ENCODE data around the gene CAMK2B. TPM values are rescaled to one million over a fixed set of nuclear protein-coding genes. Genes with fewer than 3 reads are reported as not detected.

Gene CAMK2B
- total RNA-seq, 5 donors from 2014 or later (not counting 1 experiment from before 2014, with no cell fraction given), result 0.35 TPM; not detected in 4

DNA sequence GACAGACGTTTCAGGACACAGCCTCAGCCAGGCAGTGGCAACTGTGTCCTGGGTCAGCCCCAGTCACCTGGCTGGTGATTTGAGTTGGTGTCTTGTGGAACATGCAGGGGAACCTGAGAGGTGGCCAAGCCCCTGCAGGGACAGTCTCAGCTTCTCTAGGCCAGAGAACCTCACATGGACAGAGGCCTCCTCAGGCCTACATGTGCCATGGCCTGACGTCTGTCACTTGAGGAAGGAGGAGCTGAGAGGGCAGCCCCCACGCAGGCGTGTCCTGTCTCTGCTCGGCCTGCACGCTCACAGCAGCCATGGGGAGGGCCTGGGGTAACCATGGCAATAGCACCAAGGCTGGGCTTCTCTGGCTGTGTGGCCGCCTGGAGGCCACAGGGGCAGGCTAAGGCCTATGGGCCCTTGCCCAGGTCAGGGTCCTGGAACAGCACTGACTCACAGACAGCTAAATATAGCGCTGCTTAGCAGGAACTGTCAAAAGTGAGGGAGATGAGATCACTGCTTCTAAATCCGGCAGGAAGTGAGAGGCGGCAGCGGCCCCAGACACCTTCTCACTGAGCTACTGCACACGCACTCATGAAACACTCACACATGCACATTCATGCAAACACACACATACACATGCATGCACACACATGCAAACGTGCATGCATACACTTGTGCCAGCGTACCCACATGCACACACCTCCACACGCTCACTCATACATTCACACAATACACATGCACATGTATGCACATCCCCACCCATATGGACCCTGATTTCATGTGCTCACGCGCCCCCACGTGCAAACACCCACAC lies 67.6 kb downstream of the CAMK2B start:
- Mint-ChIP-seq H3K27me3 (peaks cover 0 to 5% of the 10 kb centered on the region in 2 donors), H3K9me3 (no peaks in the 10 kb centered on the region), H3K4me3 (peak overlapping the region; percentile 29 to 63 (median 58)), H3K4me1 (peaks cover 25 to 29% (median 27%) of the 10 kb centered on the region in 3 donors), H3K27ac (peak overlapping the region; percentile 90 to 94), H3K36me3 (no peaks in the 10 kb centered on the region)
- no peaks in the 10 kb centered on the region for H3K36me3 ChIP-seq (ENCODE audit: control insufficient read depth in 2 of 2, extremely low read depth in 1 of 2, insufficient read depth in 1 of 2, low read length in 1 of 2)
- ChIA-PET POLR2A (interaction anchor here in 1 of 2 donors (0.6 kb wide), 1 partner anchor 114 kb away, joined by 5 read pairs; no protein-coding TSS in a partner anchor), CTCF (interaction anchor here (0.6 to 1.1 kb wide), 2 partner anchors 16 to 850 kb away, joined by 3 read pairs; no protein-coding TSS in a partner anchor)
- ATAC-seq (replicated peaks in 1 of 4) (peak; percentile 91 to 95 (median 94)), DNase-seq (peak; percentile 38 to 73 (median 54))
- H3K4me1 ChIP-seq (ENCODE audit: control insufficient read depth in 1 of 2, extremely low read depth in 1 of 2, insufficient read depth in 2 of 2, low read length in 2 of 2), result peaks cover 19 to 31% of the 10 kb centered on the region in 2 experiments
- peak overlapping the region in 1 of 2 donors; percentile 16 for H3K4me3 ChIP-seq (ENCODE audit: control insufficient read depth in 1 of 2, extremely low read depth in 1 of 2, low read length in 1 of 2)
- H3K27me3 ChIP-seq (replicated peaks in 1 of 2; ENCODE audit: control insufficient read depth in 2 of 2, extremely low read depth in 1 of 2, insufficient read depth in 2 of 2, low read length in 1 of 2), result no peaks in the 10 kb centered on the region
- H3K9me3 ChIP-seq, result no peaks in the 10 kb centered on the region
- peak overlapping the region; percentile 87 for H3K27ac ChIP-seq (ENCODE audit: low read length)
- 5% methylated on average over 14 of the region's 18 CpGs for WGBS (ENCODE audit: insufficient coverage)

DNA sequence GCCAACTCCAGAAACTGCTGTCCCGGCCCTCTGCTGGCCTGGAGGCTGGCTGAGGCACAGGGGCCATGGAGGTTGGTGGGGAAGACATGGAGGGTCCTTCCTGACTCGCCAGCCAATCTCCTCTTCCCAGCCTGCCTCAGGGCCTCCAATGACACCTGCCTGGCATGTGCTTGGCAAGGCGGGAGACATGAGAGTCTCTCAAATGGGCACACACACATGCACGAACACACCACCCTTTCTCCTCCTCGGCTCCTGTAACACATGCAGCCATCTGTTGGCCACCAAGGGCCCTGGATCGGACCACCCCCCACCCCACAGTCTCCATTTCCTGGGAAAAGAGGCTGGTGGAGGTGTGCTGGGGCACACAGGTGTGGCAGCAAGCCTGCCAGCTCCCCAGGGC lies 68.2 kb downstream of the CAMK2B start:
- Histone ChIP-seq H3K27me3 (replicated peaks in 1 of 2; ENCODE audit: control insufficient read depth in 2 of 2, extremely low read depth in 1 of 2, insufficient read depth in 2 of 2, low read length in 1 of 2) (no peaks in the 10 kb centered on the region), H3K27ac (ENCODE audit: low read length) (peak overlapping the region; percentile 87), H3K4me3 (ENCODE audit: control insufficient read depth in 1 of 2, extremely low read depth in 1 of 2, low read length in 1 of 2) (no peak overlapping the region), H3K9me3 (no peaks in the 10 kb centered on the region), H3K4me1 (ENCODE audit: control insufficient read depth in 1 of 2, extremely low read depth in 1 of 2, insufficient read depth in 2 of 2, low read length in 2 of 2) (peaks cover 19 to 31% of the 10 kb centered on the region in 2 experiments), H3K36me3 (ENCODE audit: control insufficient read depth in 2 of 2, extremely low read depth in 1 of 2, insufficient read depth in 1 of 2, low read length in 1 of 2) (no peaks in the 10 kb centered on the region)
- no CpG with 5 or more reads among the region's 6 CpGs for WGBS (ENCODE audit: insufficient coverage)
- Mint-ChIP-seq H3K27ac (peak overlapping the region in 1 of 2 donors; percentile 94), H3K4me1 (peaks cover 25 to 29% (median 27%) of the 10 kb centered on the region in 3 donors), H3K36me3 (no peaks in the 10 kb centered on the region), H3K9me3 (no peaks in the 10 kb centered on the region), H3K4me3 (peak overlapping the region in 1 of 3 donors; percentile 63), H3K27me3 (no peaks in the 10 kb centered on the region)
- ATAC-seq (replicated peaks in 1 of 4), result no peak
- DNase-seq, result no peak
- ChIA-PET CTCF (no interaction called here), POLR2A (no interaction called here)

DNA sequence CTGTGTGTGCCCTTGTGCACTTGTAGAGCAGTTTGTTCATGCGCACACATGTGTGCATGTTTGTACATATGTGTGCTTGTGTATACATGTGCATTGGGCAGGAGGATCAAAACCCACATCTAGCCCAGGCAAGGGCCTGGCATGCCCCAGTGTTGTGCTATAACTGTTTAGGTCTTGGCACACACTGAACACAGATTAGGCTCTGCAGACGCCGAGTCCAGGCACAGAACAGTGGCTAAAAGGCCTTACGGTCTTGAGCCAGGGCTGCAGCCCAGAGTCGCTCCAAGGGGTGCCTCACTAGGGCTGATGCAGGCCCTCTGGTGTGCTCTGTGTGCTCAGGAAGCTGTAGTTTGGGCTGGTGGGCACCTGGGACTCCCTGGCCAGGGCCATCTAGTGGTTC lies 68.9 kb downstream of the CAMK2B start:
- H3K36me3 ChIP-seq (ENCODE audit: control insufficient read depth in 2 of 2, extremely low read depth in 1 of 2, insufficient read depth in 1 of 2, low read length in 1 of 2), result no peaks in the 10 kb centered on the region
- Mint-ChIP-seq H3K27me3 (no peaks in the 10 kb centered on the region), H3K27ac (no peak overlapping the region), H3K4me1 (peaks cover 25 to 29% (median 27%) of the 10 kb centered on the region in 3 donors), H3K9me3 (no peaks in the 10 kb centered on the region), H3K36me3 (no peaks in the 10 kb centered on the region), H3K4me3 (no peak overlapping the region)
- no peaks in the 10 kb centered on the region for H3K9me3 ChIP-seq
- H3K4me1 ChIP-seq (ENCODE audit: control insufficient read depth in 1 of 2, extremely low read depth in 1 of 2, insufficient read depth in 2 of 2, low read length in 2 of 2), result peaks cover 19 to 31% of the 10 kb centered on the region in 2 experiments
- ATAC-seq (replicated peaks in 1 of 4) (no peak), DNase-seq (no peak)
- H3K27ac ChIP-seq (ENCODE audit: low read length), result no peak overlapping the region
- 87% methylated on average over 5 of the region's 5 CpGs for WGBS (ENCODE audit: insufficient coverage)
- CTCF ChIA-PET, result no interaction called here
- no peaks in the 10 kb centered on the region for H3K27me3 ChIP-seq (replicated peaks in 1 of 2; ENCODE audit: control insufficient read depth in 2 of 2, extremely low read depth in 1 of 2, insufficient read depth in 2 of 2, low read length in 1 of 2)
- H3K4me3 ChIP-seq (ENCODE audit: control insufficient read depth in 1 of 2, extremely low read depth in 1 of 2, low read length in 1 of 2), result no peak overlapping the region
- POLR2A ChIA-PET, result no interaction called here

DNA sequence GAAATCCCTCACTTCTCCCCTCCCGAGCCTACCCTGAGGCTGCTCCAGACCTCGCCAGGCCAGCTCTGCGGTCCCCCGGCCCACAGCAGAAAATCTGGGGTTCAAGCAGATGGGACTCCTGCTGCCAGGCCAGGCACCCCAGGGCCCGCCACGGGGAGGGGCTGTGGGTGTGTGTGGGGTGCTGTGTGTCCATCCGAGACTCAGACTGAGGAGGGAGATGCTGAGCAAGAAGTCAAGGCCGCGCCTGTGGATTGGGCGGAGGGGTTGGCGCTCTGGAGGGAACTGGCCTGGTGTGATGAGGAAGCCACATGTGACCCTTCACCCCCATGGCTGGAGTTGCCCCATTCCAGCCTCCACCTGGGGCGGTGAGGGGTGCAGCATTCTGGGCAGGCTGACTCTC lies 73.5 kb downstream of the CAMK2B start:
- no peaks in the 10 kb centered on the region for H3K9me3 Mint-ChIP-seq
- no peaks in the 10 kb centered on the region for H3K4me1 Mint-ChIP-seq
- Histone ChIP-seq H3K27me3 (replicated peaks in 1 of 2; ENCODE audit: control insufficient read depth in 2 of 2, extremely low read depth in 1 of 2, insufficient read depth in 2 of 2, low read length in 1 of 2) (no peaks in the 10 kb centered on the region), H3K36me3 (ENCODE audit: control insufficient read depth in 2 of 2, extremely low read depth in 1 of 2, insufficient read depth in 1 of 2, low read length in 1 of 2) (no peaks in the 10 kb centered on the region), H3K9me3 (no peaks in the 10 kb centered on the region), H3K4me1 (ENCODE audit: control insufficient read depth in 1 of 2, extremely low read depth in 1 of 2, insufficient read depth in 2 of 2, low read length in 2 of 2) (peaks cover 0 to 4% of the 10 kb centered on the region in 2 experiments), H3K4me3 (ENCODE audit: control insufficient read depth in 1 of 2, extremely low read depth in 1 of 2, low read length in 1 of 2) (no peak overlapping the region), H3K27ac (ENCODE audit: low read length) (no peak overlapping the region)
- CTCF ChIA-PET, result interaction anchor here in 1 of 2 donors (0.6 kb wide), 1 partner anchor 1457 kb away, joined by 3 read pairs; no protein-coding TSS in a partner anchor
- no peak overlapping the region for H3K27ac Mint-ChIP-seq
- no peaks in the 10 kb centered on the region for H3K27me3 Mint-ChIP-seq
- POLR2A ChIA-PET, result no interaction called here
- ATAC-seq (replicated peaks in 1 of 4) (no peak), DNase-seq (no peak)
- H3K4me3 Mint-ChIP-seq, result no peak overlapping the region
- H3K36me3 Mint-ChIP-seq, result no peaks in the 10 kb centered on the region
- WGBS (ENCODE audit: insufficient coverage), result 91% methylated on average over 7 of the region's 12 CpGs

DNA sequence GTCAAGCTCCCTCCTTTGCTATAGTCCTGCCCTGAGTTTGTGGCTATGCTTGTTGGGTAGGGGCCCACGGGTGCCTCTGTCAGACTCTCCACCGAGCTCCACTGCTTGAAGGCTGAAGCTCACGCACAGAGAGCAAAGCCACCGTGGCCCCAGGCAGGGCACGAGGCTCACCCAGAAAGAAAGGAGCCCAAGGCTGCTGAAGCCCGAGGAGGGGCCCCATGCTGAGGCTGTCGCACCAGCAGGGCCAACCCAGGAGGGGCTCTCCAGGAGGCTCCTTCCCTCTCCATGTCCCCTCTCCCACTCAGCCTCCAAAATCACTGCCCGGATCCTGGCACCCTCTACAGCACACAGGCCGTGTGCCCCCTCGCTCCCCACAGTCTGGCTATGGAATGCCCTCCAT lies 74.1 kb downstream of the CAMK2B start:
- Mint-ChIP-seq H3K27me3 (no peaks in the 10 kb centered on the region), H3K9me3 (no peaks in the 10 kb centered on the region), H3K4me3 (no peak overlapping the region), H3K27ac (no peak overlapping the region), H3K4me1 (no peaks in the 10 kb centered on the region), H3K36me3 (no peaks in the 10 kb centered on the region)
- no peak overlapping the region for H3K27ac ChIP-seq (ENCODE audit: low read length)
- 85% methylated on average over 8 of the region's 10 CpGs for WGBS (ENCODE audit: insufficient coverage)
- CTCF ChIA-PET, result no interaction called here
- DNase-seq (no peak), ATAC-seq (replicated peaks in 1 of 4) (no peak)
- H3K27me3 ChIP-seq (replicated peaks in 1 of 2; ENCODE audit: control insufficient read depth in 2 of 2, extremely low read depth in 1 of 2, insufficient read depth in 2 of 2, low read length in 1 of 2), result no peaks in the 10 kb centered on the region
- H3K4me3 ChIP-seq (ENCODE audit: control insufficient read depth in 1 of 2, extremely low read depth in 1 of 2, low read length in 1 of 2), result no peak overlapping the region
- POLR2A ChIA-PET, result interaction anchor here in 1 of 2 donors (0.5 kb wide), 1 partner anchor 297 kb away, joined by 3 read pairs; no protein-coding TSS in a partner anchor
- H3K36me3 ChIP-seq (ENCODE audit: control insufficient read depth in 2 of 2, extremely low read depth in 1 of 2, insufficient read depth in 1 of 2, low read length in 1 of 2), result no peaks in the 10 kb centered on the region
- H3K9me3 ChIP-seq, result no peaks in the 10 kb centered on the region
- H3K4me1 ChIP-seq (ENCODE audit: control insufficient read depth in 1 of 2, extremely low read depth in 1 of 2, insufficient read depth in 2 of 2, low read length in 2 of 2), result no peaks in the 10 kb centered on the region

DNA sequence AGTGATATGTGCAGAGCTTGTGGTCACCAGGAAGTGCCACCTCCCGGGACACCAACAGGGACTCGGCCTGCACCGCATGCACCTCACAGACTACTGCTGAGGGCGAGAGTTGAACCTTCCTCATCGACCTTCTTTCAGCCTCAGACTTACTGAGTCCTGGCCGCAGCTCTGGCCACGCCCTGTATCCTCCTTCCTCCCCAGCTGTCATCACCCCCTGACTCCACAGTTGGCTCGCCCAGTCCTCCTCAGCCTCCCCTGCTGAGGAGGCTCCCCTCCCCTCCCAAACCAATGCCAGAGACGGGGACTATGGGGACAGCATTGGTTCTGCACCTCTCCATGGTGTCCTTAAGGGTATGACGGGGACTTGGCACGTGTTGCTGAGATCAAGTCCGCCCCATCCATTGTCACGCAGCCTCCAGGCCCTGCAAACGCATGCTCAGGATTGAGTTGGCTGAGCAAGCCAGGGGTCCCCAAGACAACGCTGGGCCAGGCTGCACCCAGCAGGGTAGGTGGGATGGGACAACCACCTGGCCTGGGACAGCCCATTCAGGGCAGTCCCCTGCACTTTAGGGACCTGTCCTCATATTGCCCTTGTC lies 75.7 kb downstream of the CAMK2B start:
- ChIA-PET POLR2A (no interaction called here), CTCF (no interaction called here)
- H3K36me3 Mint-ChIP-seq, result no peaks in the 10 kb centered on the region
- ATAC-seq (replicated peaks in 1 of 4) (peak in 2 of 4 experiments; percentile 9 to 26), DNase-seq (no peak)
- Histone ChIP-seq H3K4me3 (ENCODE audit: control insufficient read depth in 1 of 2, extremely low read depth in 1 of 2, low read length in 1 of 2) (no peak overlapping the region), H3K4me1 (ENCODE audit: control insufficient read depth in 1 of 2, extremely low read depth in 1 of 2, insufficient read depth in 2 of 2, low read length in 2 of 2) (no peaks in the 10 kb centered on the region), H3K27me3 (replicated peaks in 1 of 2; ENCODE audit: control insufficient read depth in 2 of 2, extremely low read depth in 1 of 2, insufficient read depth in 2 of 2, low read length in 1 of 2) (no peaks in the 10 kb centered on the region), H3K36me3 (ENCODE audit: control insufficient read depth in 2 of 2, extremely low read depth in 1 of 2, insufficient read depth in 1 of 2, low read length in 1 of 2) (no peaks in the 10 kb centered on the region), H3K9me3 (no peaks in the 10 kb centered on the region), H3K27ac (ENCODE audit: low read length) (no peak overlapping the region)
- no peaks in the 10 kb centered on the region for H3K4me1 Mint-ChIP-seq
- H3K27me3 Mint-ChIP-seq, result no peaks in the 10 kb centered on the region
- no peaks in the 10 kb centered on the region for H3K9me3 Mint-ChIP-seq
- H3K4me3 Mint-ChIP-seq, result no peak overlapping the region
- no peak overlapping the region for H3K27ac Mint-ChIP-seq
- 70% methylated on average over 15 of the region's 15 CpGs for WGBS (ENCODE audit: insufficient coverage)
